ENCODE measurements around the gene ADAMTS14. TPM values are rescaled to one million over a fixed set of nuclear protein-coding genes. Genes with fewer than 3 reads are reported as not detected.
"Not testable (repeated sequence)": the region's sequence is repeated elsewhere in the genome, so short reads cannot be mapped to it uniquely, and the experiment has no call there.

The ADAMTS14 gene
- total RNA-seq, 4 donors from 2014 or later = 0.15 to 0.51 (median 0.40) TPM

DNA sequence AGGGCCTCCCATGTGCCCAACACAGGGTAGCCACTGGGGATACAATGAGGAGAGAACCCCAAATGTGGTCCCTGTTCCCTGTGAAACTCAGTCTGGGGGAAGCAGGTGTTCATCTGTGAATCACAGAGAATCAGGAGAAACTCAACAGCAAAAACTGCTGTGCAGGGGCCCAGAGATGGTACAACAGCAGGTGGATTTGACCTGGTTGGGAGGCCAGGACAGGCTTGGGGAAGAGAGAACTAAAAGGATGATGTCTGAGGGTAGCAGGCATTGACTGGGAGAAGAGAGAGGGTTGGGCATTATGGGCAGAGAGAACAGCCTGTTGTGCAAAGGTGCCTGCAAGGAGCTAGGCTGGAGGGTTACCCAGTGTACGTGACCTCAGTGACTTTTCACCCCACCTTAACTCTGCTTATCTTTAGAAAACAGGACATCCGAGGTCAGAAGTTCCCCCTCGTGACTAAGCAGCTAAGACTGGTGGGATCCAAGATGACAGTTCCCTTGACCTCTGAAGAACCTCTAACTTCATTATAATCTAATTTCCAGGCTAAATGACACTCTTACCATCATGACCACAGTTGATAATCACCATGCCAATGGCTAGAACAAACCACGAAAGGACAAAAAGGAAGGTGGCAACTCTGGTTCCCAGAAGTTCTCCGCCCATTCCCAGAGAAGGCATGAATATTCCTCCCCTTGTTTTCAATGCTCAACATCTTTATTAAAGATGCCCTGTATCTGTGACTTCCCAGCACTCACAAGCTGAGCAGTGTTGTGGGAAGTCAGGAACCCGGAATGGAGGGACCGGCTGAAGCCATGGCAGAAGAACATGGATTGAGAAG is 5.1 kb upstream of the ADAMTS14 start:
- no peaks in the 10 kb centered on the region for H3K36me3 ChIP-seq
- no peak overlapping the region for H3K4me3 ChIP-seq
- WGBS = 83% methylated on average over 7 of the region's 7 CpGs
- TF ChIP-seq POLR2A (IDR thresholded peaks at IDR 0.05) = no peak
- TF ChIP-seq, protein P1, sequence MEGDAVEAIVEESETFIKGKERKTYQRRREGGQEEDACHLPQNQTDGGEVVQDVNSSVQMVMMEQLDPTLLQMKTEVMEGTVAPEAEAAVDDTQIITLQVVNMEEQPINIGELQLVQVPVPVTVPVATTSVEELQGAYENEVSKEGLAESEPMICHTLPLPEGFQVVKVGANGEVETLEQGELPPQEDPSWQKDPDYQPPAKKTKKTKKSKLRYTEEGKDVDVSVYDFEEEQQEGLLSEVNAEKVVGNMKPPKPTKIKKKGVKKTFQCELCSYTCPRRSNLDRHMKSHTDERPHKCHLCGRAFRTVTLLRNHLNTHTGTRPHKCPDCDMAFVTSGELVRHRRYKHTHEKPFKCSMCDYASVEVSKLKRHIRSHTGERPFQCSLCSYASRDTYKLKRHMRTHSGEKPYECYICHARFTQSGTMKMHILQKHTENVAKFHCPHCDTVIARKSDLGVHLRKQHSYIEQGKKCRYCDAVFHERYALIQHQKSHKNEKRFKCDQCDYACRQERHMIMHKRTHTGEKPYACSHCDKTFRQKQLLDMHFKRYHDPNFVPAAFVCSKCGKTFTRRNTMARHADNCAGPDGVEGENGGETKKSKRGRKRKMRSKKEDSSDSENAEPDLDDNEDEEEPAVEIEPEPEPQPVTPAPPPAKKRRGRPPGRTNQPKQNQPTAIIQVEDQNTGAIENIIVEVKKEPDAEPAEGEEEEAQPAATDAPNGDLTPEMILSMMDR (IDR thresholded peaks at IDR 0.05) = no peak
- TF ChIP-seq EP300 (IDR thresholded peaks at IDR 0.05) = no peak
- TF ChIP-seq POLR2AphosphoS5 (IDR thresholded peaks at IDR 0.05) = no peak
- peaks cover 11% of the 10 kb centered on the region for H3K27me3 ChIP-seq
- H3K27ac ChIP-seq = no peak overlapping the region
- peaks cover 4% of the 10 kb centered on the region for H3K4me1 ChIP-seq
- H3K9me3 ChIP-seq = no peaks in the 10 kb centered on the region
- DNase-seq (ENCODE audit: low spot score in 2 of 2) = no peak

DNA sequence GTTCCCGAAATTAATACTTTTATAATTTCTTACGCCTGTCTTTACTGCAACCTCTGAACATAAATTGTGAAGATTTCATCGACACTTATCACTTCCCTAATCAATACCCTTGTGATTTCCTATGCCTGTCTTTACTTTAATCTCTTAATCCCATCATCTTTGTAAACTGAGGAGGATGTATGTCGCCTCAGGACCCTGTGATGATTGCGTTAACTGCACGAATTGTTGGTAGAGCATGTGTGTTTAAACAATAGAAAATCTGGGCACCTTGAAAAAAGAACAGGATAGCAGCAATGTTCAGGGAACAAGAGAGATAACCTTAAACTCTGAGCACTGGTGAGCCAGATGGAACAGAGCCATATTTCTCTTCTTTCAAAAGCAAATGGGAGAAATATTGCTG is 4.5 kb upstream of the ADAMTS14 start:
- DNase-seq (ENCODE audit: low spot score in 2 of 2) = not testable (repeated sequence)

DNA sequence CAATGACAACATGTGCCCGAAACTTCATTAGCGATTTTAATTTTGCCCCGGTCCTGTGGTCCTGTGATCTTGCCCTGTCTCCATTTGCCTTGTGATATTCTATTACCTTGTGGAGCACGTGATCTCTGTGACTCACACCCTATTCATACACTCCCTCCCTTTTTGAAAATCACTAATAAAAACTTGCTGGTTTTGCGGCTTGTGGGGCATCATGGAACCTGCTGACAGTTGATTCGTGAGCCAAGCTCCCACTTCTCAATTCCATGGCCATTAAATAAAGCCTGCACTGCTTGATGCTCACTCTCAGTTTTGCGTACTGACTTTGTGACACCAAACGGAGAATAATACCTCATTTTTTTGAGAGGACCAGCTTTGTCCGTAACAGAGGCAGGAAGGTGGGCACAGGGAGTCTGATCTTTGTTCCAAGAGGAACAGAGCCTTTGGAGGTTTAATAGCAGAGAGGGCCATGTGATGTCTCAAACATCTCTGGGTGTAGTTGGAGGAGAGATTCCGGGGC is 3.8 kb upstream of the ADAMTS14 start:
- Histone ChIP-seq H3K4me1 (peaks cover 16% of the 10 kb centered on the region), H3K4me3 (no peak overlapping the region), H3K27me3 (peaks cover 17% of the 10 kb centered on the region), H3K36me3 (no peaks in the 10 kb centered on the region), H3K9me3 (no peaks in the 10 kb centered on the region), H3K27ac (no peak overlapping the region)
- no peak for DNase-seq (ENCODE audit: low spot score in 2 of 2)
- 85% methylated on average over 10 of the region's 10 CpGs for WGBS
- TF ChIP-seq, protein P1 (IDR thresholded peaks at IDR 0.05) = no peak
- TF ChIP-seq POLR2A (IDR thresholded peaks at IDR 0.05) (no peak), POLR2AphosphoS5 (IDR thresholded peaks at IDR 0.05) (no peak), EP300 (IDR thresholded peaks at IDR 0.05) (no peak)

More for the DNA sequence above, 4.5 kb upstream of the ADAMTS14 start:
- H3K27ac ChIP-seq, H3K9me3 ChIP-seq, H3K4me3 ChIP-seq, H3K36me3 ChIP-seq, H3K4me1 ChIP-seq: not testable (repeated sequence)
- H3K27me3 ChIP-seq = peaks cover 16% of the 10 kb centered on the region
- WGBS = 90% methylated on average over 6 of the region's 6 CpGs

DNA sequence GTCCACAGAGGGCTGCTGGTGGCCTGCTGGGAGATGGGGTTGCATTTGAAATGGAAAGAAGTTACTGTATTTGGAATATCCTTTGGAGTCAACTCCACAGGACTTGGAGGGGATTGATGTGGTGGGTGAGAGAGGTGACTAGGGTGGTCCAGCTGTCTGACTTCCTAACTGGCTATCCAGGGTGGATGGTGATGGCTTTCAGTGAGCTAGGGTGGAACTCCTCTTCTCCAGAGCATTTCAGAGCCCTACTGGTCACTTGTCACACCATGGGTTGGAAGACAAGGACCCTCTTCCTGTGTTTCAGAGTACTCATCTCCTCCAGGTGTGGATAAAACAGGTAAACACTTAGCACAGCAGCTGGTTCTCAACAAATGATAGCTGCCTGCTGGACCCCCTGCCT is 3.3 kb upstream of the ADAMTS14 start:
- H3K4me1 ChIP-seq = peaks cover 21% of the 10 kb centered on the region
- H3K36me3 ChIP-seq = no peaks in the 10 kb centered on the region
- peaks cover 22% of the 10 kb centered on the region for H3K27me3 ChIP-seq
- no peak overlapping the region for H3K27ac ChIP-seq
- no peak for DNase-seq (ENCODE audit: low spot score in 2 of 2)
- H3K9me3 ChIP-seq = no peaks in the 10 kb centered on the region
- no peak overlapping the region for H3K4me3 ChIP-seq
- TF ChIP-seq, protein P1 (IDR thresholded peaks at IDR 0.05) = no peak
- no peak for TF ChIP-seq POLR2AphosphoS5 (IDR thresholded peaks at IDR 0.05)
- no peak for TF ChIP-seq EP300 (IDR thresholded peaks at IDR 0.05)
- no peak for TF ChIP-seq POLR2A (IDR thresholded peaks at IDR 0.05)

DNA sequence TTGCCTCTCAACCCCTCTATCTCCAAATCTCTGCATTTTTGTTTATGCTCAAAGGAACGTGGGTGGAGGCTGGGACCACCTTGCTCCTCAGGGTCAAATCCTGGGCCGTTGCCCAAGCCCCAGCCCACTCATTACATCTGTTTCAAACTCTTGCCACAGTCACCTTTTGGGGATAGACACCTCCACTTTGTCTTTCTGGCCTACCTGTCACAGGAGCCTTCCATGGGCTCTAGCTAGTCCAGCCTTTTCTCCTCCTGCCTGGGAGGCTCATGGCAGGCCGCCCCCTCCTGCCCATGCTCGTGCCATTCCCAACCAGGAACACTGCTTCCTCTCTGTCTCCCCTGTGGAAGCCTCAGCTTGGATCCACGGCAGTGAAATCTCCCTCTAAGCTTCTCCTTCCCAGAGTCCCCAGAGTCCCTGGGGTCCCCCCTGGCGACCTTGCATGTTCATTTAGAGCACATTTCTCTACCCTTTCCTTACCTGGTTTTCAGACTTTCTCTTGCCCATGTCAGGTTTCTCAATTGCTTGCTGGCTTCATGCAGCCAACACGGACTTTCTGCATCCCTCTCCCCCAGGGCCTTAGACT is 2.5 kb upstream of the ADAMTS14 start:
- no peaks in the 10 kb centered on the region for H3K36me3 ChIP-seq
- peaks cover 29% of the 10 kb centered on the region for H3K4me1 ChIP-seq
- DNase-seq (ENCODE audit: low spot score in 2 of 2) = no peak
- H3K4me3 ChIP-seq = no peak overlapping the region
- H3K27ac ChIP-seq = no peak overlapping the region
- no peaks in the 10 kb centered on the region for H3K9me3 ChIP-seq
- peaks cover 30% of the 10 kb centered on the region for H3K27me3 ChIP-seq
- no peak for TF ChIP-seq POLR2A (IDR thresholded peaks at IDR 0.05)
- no peak for TF ChIP-seq EP300 (IDR thresholded peaks at IDR 0.05)
- no peak for TF ChIP-seq POLR2AphosphoS5 (IDR thresholded peaks at IDR 0.05)
- TF ChIP-seq, protein P1 (IDR thresholded peaks at IDR 0.05) = no peak
- WGBS = 88% methylated on average over 7 of the region's 7 CpGs
